SK-N-SH treated with all-trans-retinoic acid at 6 μM for 48 hours (cell line): Measurements from ENCODE around the gene PID1.

Experiments used
- BACH2 ChIP-seq: fragments of 250-450 bp; sonication (Bioruptor Pico); IDR thresholded peaks from 2 replicates; pipeline ENCODE4 v1.9.0; 2021; ENCODE audit warnings: mild to moderate bottlenecking, borderline replicate concordance
- ESRRG ChIP-seq: fragments of 250-450 bp; sonication (Bioruptor Pico); IDR thresholded peaks from 2 replicates; pipeline ENCODE4 v1.6.1; 2021; ENCODE audit warnings: mild to moderate bottlenecking
- PATZ1 ChIP-seq: fragments of 250-450 bp; sonication (Bioruptor Pico); IDR thresholded peaks from 2 replicates; pipeline ENCODE4 v1.8.0; 2020; ENCODE audit warnings: mild to moderate bottlenecking, moderate library complexity, borderline replicate concordance
- RARB ChIP-seq: fragments of 250-450 bp; sonication (Bioruptor Pico); IDR thresholded peaks from 2 replicates; pipeline ENCODE4 v1.8.0; 2021; ENCODE audit warnings: mild to moderate bottlenecking, moderate library complexity
- TCF4 ChIP-seq: fragments of 250-450 bp; sonication (Bioruptor Pico); IDR thresholded peaks from 2 replicates; pipeline ENCODE4 v1.8.0; 2021; ENCODE audit warnings: mild to moderate bottlenecking, moderate library complexity, borderline replicate concordance
- TOX ChIP-seq: fragments of 250-450 bp; sonication (Bioruptor Pico); IDR thresholded peaks from 2 replicates; pipeline ENCODE4 v1.8.0; 2021; ENCODE audit warnings: mild to moderate bottlenecking, moderate library complexity, borderline replicate concordance
- TF ChIP-seq, protein P1 (sequence below): fragments of 250-450 bp; sonication (Bioruptor Pico); IDR thresholded peaks from 2 replicates; pipeline ENCODE4 v1.8.0; 2021; ENCODE audit warnings: low read depth, mild to moderate bottlenecking, moderate library complexity, borderline replicate concordance

DNA sequence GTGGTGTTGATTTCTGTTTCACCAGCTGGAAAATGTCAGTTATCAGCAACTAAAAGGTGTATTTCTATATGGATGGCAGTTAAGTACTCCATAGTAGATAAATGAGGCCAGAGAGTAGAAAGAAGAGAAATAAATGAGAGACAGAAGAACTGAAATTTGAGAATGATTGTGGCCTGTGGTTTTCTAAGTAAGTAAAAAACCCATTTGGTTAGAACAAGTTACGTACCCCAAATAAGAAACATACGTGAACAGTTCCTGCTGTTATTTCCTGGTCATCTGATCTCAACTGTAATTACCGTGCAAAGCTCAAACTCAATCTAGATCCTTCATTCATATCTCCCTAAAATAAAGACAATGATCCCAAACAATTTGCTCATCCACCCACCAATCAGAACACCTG lies 181.3 kb downstream of the PID1 start:
- TF ChIP-seq, protein P1, sequence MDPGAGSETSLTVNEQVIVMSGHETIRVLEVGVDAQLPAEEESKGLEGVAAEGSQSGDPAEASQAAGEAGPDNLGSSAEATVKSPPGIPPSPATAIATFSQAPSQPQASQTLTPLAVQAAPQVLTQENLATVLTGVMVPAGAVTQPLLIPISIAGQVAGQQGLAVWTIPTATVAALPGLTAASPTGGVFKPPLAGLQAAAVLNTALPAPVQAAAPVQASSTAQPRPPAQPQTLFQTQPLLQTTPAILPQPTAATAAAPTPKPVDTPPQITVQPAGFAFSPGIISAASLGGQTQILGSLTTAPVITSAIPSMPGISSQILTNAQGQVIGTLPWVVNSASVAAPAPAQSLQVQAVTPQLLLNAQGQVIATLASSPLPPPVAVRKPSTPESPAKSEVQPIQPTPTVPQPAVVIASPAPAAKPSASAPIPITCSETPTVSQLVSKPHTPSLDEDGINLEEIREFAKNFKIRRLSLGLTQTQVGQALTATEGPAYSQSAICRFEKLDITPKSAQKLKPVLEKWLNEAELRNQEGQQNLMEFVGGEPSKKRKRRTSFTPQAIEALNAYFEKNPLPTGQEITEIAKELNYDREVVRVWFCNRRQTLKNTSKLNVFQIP (CRISPR knock-in tag), result no peak
- TF ChIP-seq TCF4 (no peak; the same call in 1 of the 2 replicates), RARB (CRISPR knock-in tag) (no peak), ESRRG (CRISPR knock-in tag) (no peak), PATZ1 (CRISPR knock-in tag) (no peak), TOX (CRISPR knock-in tag) (no peak), BACH2 (CRISPR knock-in tag) (no peak)
